ENCODE measurements around the gene PHF10. TPM values are rescaled to one million over a fixed set of nuclear protein-coding genes. Genes with fewer than 3 reads are reported as not detected.

PHF10 gene
- total RNA-seq, 3 donors from 2014 or later: 27.9 to 79.1 (median 29.8) TPM

- TF ChIP-seq CTCF (IDR thresholded peaks at IDR 0.05): no peak
- Histone ChIP-seq H3K9me3 (no peaks in the 10 kb centered on the region), H3K4me3 (no peak overlapping the region), H3K36me3 (ENCODE audit: low read depth) (no peaks in the 10 kb centered on the region), H3K4me1 (ENCODE audit: low read depth) (no peaks in the 10 kb centered on the region)
- intact Hi-C loops (cut with DNase I, micrococcal nuclease): no loop called here
- ATAC-seq (no peak), DNase-seq (no peak)
These were observed 60.8 kb downstream of the PHF10 start for GRCh38 chr6:169663468-169663867.

- TF ChIP-seq CTCF (IDR thresholded peaks at IDR 0.05): no peak
- ATAC-seq (no peak), DNase-seq (no peak)
- Histone ChIP-seq H3K4me3 (no peak overlapping the region), H3K4me1 (ENCODE audit: low read depth) (no peaks in the 10 kb centered on the region), H3K9me3 (no peaks in the 10 kb centered on the region), H3K36me3 (ENCODE audit: low read depth) (peaks cover 4% of the 10 kb centered on the region)
- intact Hi-C loops (cut with DNase I, micrococcal nuclease): no loop called here
These were observed 62.9 kb downstream of the PHF10 start for GRCh38 chr6:169661391-169661756.

- Histone ChIP-seq H3K9me3 (no peaks in the 10 kb centered on the region), H3K36me3 (ENCODE audit: low read depth) (peaks cover 4% of the 10 kb centered on the region), H3K4me1 (ENCODE audit: low read depth) (no peaks in the 10 kb centered on the region), H3K4me3 (no peak overlapping the region)
- DNase-seq: no peak
- intact Hi-C loops (cut with DNase I, micrococcal nuclease): no loop called here
- ATAC-seq: no peak
- TF ChIP-seq CTCF (IDR thresholded peaks at IDR 0.05): no peak
These were observed 63.4 kb downstream of the PHF10 start for GRCh38 chr6:169660751-169661390.

GRCh38 chr6:169659820-169660610, 64.3 kb downstream of the PHF10 start:
- Histone ChIP-seq H3K9me3 (no peaks in the 10 kb centered on the region), H3K36me3 (ENCODE audit: low read depth) (peaks cover 4% of the 10 kb centered on the region), H3K4me3 (no peak overlapping the region), H3K4me1 (ENCODE audit: low read depth) (no peaks in the 10 kb centered on the region)
- DNase-seq: no peak
- ATAC-seq: no peak
- intact Hi-C loops (cut with DNase I, micrococcal nuclease): no loop called here
- TF ChIP-seq CTCF (IDR thresholded peaks at IDR 0.05): no peak

- Histone ChIP-seq H3K4me1 (ENCODE audit: low read depth) (no peaks in the 10 kb centered on the region), H3K9me3 (no peaks in the 10 kb centered on the region), H3K36me3 (ENCODE audit: low read depth) (peaks cover 4% of the 10 kb centered on the region), H3K4me3 (no peak overlapping the region)
- no peak for DNase-seq
- TF ChIP-seq CTCF (IDR thresholded peaks at IDR 0.05): no peak
- ATAC-seq: no peak
- intact Hi-C loops (cut with DNase I, micrococcal nuclease): no loop called here
These were observed 67.1 kb downstream of the PHF10 start for GRCh38 chr6:169657284-169657610.
